ENCODE data around the gene ACBD4. TPM values are rescaled to one million over a fixed set of nuclear protein-coding genes. Genes with fewer than 3 reads are reported as not detected.

Gene ACBD4
- total RNA-seq, 2 donors from 2014 or later: 18.8 to 23.3 TPM

- WGBS: 97% methylated on average over 4 of the region's 4 CpGs
- Histone ChIP-seq H3K4me1 (replicated peaks) (no peaks in the 10 kb centered on the region), H3K36me3 (no peaks in the 10 kb centered on the region), H3K27ac (no peak overlapping the region), H3K27me3 (replicated peaks; ENCODE audit: insufficient read depth) (no peaks in the 10 kb centered on the region), H3K4me3 (no peak overlapping the region), H3K9me3 (no peaks in the 10 kb centered on the region)
- TF ChIP-seq POLR2AphosphoS5 (IDR thresholded peaks at IDR 0.05) (no peak), POLR2A (IDR thresholded peaks at IDR 0.05) (no peak)
- TF ChIP-seq, protein P1, sequence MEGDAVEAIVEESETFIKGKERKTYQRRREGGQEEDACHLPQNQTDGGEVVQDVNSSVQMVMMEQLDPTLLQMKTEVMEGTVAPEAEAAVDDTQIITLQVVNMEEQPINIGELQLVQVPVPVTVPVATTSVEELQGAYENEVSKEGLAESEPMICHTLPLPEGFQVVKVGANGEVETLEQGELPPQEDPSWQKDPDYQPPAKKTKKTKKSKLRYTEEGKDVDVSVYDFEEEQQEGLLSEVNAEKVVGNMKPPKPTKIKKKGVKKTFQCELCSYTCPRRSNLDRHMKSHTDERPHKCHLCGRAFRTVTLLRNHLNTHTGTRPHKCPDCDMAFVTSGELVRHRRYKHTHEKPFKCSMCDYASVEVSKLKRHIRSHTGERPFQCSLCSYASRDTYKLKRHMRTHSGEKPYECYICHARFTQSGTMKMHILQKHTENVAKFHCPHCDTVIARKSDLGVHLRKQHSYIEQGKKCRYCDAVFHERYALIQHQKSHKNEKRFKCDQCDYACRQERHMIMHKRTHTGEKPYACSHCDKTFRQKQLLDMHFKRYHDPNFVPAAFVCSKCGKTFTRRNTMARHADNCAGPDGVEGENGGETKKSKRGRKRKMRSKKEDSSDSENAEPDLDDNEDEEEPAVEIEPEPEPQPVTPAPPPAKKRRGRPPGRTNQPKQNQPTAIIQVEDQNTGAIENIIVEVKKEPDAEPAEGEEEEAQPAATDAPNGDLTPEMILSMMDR (IDR thresholded peaks at IDR 0.05): no peak
- DNase-seq (ENCODE audit: low spot score): no peak
- intact Hi-C loops (cut with DNase I): loop anchor here (5.0 kb wide), 1 partner anchor 200 kb away; the partner anchor contains the start of gene GFAP
Measured at GRCh38 chr17:45117334-45117733, 18.2 kb upstream of the ACBD4 start.

DNA sequence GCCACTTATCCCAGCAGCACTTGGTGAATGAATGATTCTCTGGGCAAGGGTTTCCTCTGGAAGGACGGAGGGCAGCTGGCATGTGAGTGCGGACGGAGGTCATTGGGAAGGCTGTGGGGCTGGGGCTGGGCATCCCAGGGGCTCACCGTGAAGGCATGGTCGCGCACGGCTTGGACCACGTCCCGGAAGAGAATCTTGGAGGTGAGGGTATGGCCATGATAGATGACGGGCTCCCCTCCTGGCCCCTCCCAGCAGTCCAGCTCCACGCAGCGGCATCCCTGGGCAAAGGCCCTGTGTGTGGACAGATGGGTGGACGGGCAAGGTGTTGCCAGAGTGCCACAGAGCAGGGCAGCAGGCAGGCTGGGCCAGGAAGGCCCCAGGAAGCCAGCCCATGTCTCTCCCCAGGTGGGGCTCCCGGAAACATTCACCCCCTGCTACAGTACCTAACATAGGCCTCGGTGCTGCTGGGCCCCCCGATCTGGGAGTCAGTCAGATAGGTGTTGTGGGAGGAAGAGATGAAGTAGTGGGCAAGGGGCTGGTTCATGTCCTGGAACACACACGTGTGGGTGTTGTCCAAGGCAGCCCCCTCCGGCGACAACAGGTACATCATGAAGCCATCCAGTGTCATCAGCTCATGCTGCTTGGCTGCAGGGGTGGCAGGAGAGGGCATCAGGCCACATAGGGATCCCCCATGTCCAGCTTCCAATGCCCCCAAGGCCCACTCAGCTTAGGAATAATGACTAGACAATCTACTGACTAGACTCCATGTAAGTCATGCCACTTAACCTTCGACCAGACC lies 17.4 kb upstream of the ACBD4 start:
- Histone ChIP-seq H3K4me3 (no peak overlapping the region), H3K27me3 (replicated peaks; ENCODE audit: insufficient read depth) (no peaks in the 10 kb centered on the region), H3K36me3 (no peaks in the 10 kb centered on the region), H3K27ac (no peak overlapping the region), H3K4me1 (replicated peaks) (no peaks in the 10 kb centered on the region), H3K9me3 (no peaks in the 10 kb centered on the region)
- 91% methylated on average over 20 of the region's 20 CpGs for WGBS
- TF ChIP-seq POLR2A (IDR thresholded peaks at IDR 0.05) (no peak), POLR2AphosphoS5 (IDR thresholded peaks at IDR 0.05) (no peak)
- TF ChIP-seq, protein P1 (IDR thresholded peaks at IDR 0.05): no peak
- no peak for DNase-seq (ENCODE audit: low spot score)
- intact Hi-C loops (cut with DNase I): loop anchor here (5.0 kb wide), 1 partner anchor 201 kb away; the partner anchor contains the start of gene GFAP

- H3K4me1 ChIP-seq (replicated peaks): no peaks in the 10 kb centered on the region
- H3K9me3 ChIP-seq: no peaks in the 10 kb centered on the region
- TF ChIP-seq POLR2AphosphoS5 (IDR thresholded peaks at IDR 0.05) (no peak), POLR2A (IDR thresholded peaks at IDR 0.05) (no peak)
- TF ChIP-seq, protein P1 (IDR thresholded peaks at IDR 0.05): no peak
- no peaks in the 10 kb centered on the region for H3K27me3 ChIP-seq (replicated peaks; ENCODE audit: insufficient read depth)
- no peak for DNase-seq (ENCODE audit: low spot score)
- intact Hi-C loops (cut with DNase I): loop anchor here (5.0 kb wide), 1 partner anchor 201 kb away; the partner anchor contains the start of gene GFAP
- no peak overlapping the region for H3K4me3 ChIP-seq
- 93% methylated on average over 23 of the region's 23 CpGs for WGBS
- H3K27ac ChIP-seq: no peak overlapping the region
- no peaks in the 10 kb centered on the region for H3K36me3 ChIP-seq
Measured at GRCh38 chr17:45118691-45119090, 16.8 kb upstream of the ACBD4 start.

DNA sequence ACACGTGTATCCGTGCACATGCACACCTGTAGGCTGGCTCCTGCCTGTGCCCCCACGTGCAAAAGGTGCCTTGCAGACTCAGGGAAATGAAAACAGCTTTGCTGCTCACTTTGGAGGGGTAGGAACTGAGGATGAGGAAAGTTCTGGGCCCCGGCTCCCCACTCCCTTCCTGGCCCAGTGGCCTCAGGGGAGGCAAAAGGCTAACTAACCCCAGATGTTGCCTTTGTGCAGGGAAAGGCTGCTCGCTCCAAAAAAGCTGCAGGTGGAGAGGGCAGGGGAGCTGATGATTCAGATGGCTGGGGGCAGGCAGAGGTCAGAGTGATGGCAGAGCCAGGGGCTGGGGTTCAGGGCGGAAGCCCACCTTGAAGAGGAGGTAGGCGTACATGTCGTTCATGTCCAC lies 15.5 kb upstream of the ACBD4 start:
- intact Hi-C loops (cut with DNase I): loop anchor here (5.0 kb wide), 1 partner anchor 203 kb away; the partner anchor contains the start of gene GFAP
- no peaks in the 10 kb centered on the region for H3K9me3 ChIP-seq
- 85% methylated on average over 8 of the region's 8 CpGs for WGBS
- H3K4me3 ChIP-seq: no peak overlapping the region
- H3K36me3 ChIP-seq: no peaks in the 10 kb centered on the region
- DNase-seq (ENCODE audit: low spot score): no peak
- H3K27ac ChIP-seq: no peak overlapping the region
- H3K4me1 ChIP-seq (replicated peaks): no peaks in the 10 kb centered on the region
- TF ChIP-seq POLR2AphosphoS5 (IDR thresholded peaks at IDR 0.05) (no peak), POLR2A (IDR thresholded peaks at IDR 0.05) (no peak)
- TF ChIP-seq, protein P1 (IDR thresholded peaks at IDR 0.05): no peak
- no peaks in the 10 kb centered on the region for H3K27me3 ChIP-seq (replicated peaks; ENCODE audit: insufficient read depth)

DNA sequence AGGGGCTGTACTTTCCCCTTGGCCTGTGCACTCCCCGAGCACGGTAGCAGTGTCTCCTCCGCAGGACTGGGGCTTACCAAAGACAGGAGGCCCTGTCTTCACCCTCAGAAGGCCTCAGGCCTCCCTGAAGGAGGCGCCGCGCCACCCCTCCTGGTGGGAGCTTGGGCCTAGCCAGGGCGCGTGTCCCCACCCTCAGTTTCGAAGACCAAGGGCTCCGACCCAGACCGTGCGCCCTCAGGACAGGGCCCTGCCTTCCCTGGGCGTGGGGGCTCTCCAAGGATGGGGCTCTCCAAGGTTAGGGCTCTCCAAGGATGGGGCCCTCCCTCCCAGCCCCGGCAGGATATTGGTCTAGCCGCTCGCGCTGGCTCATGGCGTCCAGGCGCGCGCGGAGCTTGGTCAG lies 14.9 kb upstream of the ACBD4 start:
- no peak for TF ChIP-seq POLR2A (IDR thresholded peaks at IDR 0.05)
- TF ChIP-seq, protein P1 (IDR thresholded peaks at IDR 0.05): no peak
- Histone ChIP-seq H3K27ac (no peak overlapping the region), H3K36me3 (no peaks in the 10 kb centered on the region), H3K4me3 (no peak overlapping the region), H3K9me3 (no peaks in the 10 kb centered on the region), H3K27me3 (replicated peaks; ENCODE audit: insufficient read depth) (no peaks in the 10 kb centered on the region), H3K4me1 (replicated peaks) (no peaks in the 10 kb centered on the region)
- WGBS: 91% methylated on average over 22 of the region's 22 CpGs
- intact Hi-C loops (cut with DNase I): no loop called here
- no peak for DNase-seq (ENCODE audit: low spot score)

All from prostate gland (tissue), 2 donors.